ENCODE data around the gene S100A6.

The S100A6 gene

DNA sequence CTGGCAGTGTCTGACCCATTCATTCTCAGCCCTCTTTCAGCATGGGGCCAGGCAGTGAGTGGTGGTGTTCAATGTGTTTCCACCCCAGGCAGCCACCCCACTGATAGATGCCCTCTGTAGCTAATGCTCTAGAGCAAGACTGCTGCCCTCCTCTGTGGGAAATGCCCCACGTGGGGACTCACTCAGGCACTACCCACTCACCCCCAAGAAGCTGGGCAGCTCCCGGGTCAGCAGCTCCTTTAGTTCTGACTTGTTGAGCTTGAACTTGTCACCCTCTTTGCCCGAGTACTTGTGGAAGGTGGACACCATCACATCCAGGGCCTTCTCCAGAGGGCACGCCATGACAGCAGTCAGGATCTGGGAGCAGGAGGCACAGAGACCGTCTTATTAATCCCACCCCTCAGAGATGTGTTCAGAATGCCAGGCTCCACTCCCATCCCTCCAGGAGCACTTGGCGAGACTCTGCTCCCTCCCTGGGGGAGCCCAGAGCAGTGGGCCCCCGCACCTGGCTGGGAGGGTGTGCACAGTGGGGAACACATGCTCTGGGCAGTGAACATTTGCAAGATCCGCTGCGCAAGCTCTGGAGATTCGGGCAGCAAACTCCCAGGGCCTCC lies 8.8 kb upstream of the S100A6 start:
- no peak for FAIRE-seq

DNA sequence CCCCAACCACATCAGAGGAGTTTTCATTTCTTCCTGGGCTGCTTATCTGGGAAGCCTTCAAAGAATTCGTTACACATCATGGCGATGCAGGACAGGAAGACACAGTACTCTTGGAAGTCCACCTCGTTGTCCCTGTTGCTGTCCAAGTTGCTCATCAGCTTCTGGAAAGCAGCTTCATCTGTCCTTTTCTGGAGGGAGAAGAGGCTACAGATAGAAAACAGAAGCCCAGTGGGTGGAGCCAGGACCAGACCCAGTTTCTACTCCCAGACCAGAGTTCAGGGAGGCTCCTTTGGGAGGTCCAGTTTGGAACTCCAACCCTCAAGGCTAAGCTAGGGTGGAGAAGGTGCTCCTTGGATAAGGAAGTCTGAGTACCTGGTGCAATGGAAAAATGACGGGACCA lies 7.9 kb upstream of the S100A6 start:
- FAIRE-seq, result no peak

DNA sequence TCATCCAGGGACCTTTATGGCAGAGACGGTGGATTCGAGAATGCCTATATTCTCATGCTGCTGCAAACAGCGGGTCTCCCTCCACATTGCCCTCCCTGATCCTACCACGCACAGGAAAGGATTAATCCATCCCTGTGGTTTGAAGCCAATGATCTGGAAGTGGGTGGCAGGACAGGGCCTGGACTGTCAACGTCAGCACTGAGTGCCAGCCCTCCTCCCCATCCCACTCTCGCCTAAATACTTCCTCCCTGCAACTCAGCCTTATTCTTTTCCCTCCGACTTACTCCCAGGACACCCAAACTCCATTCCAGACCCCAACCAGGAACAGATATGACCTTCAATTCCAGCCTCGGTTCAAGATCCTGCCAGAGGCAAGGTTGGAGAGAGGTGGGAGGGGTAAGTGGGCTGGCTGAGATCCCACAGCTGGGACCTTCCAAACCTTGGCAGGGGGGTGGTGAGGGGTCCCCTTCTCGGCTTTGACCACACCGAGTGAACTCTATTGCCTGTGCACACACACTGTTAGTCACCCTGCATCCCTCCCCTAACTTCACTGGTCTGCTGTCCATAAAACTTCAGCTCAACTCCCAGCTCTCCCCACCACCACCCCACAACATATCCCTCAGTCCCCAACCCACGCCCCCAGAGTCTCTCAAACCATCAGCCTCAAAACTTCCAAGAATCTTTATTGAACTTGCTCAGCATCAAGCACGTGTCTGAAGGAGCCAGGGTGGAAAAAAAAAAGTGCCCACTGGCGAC lies 7.3 kb upstream of the S100A6 start:
- no peak for FAIRE-seq

DNA sequence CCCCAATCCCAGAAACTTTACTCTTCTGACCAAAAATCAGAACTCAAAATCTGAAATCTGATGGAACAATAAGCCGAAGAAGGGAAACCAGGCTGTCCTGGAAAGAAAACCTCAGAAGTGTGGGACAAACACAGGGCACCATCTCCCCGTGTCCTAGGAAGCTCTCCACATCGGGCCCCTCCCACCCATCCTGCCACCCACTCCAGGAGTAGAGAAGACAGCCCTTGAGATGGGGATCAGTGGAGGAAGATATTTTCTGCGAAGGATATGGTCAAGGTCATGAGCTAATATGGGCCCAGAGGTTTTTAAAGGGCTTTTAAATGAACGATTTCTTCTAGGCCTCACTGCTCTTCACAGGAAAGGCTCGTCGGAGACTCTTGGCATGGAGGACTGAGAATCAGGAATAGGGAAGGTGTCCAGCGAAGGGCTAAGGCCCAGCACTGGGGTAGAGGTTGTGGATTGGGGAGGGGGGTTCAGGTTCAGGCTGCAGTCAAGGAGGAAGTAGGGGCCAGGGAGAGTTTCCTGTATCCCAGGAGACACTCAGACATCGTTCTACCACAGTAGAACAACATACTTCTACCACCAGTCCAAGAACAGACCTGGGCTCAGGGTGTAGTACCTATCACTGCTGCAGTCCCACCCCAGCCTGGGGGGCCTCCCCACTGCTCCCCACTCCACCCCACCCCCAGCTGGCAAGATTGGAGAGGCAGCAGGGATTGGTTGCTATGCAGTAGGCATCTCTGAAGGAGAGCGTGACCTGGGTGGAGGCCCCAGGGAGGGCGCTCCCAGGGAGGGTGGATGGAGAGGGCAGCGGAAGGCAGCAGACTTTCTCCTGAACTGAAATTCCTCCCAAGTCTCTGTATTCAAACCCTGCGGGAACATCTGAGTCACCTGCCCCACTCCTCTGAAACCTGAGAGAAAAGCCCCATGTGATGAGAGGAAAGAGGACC lies 6.1 kb upstream of the S100A6 start:
- FAIRE-seq, result no peak

DNA sequence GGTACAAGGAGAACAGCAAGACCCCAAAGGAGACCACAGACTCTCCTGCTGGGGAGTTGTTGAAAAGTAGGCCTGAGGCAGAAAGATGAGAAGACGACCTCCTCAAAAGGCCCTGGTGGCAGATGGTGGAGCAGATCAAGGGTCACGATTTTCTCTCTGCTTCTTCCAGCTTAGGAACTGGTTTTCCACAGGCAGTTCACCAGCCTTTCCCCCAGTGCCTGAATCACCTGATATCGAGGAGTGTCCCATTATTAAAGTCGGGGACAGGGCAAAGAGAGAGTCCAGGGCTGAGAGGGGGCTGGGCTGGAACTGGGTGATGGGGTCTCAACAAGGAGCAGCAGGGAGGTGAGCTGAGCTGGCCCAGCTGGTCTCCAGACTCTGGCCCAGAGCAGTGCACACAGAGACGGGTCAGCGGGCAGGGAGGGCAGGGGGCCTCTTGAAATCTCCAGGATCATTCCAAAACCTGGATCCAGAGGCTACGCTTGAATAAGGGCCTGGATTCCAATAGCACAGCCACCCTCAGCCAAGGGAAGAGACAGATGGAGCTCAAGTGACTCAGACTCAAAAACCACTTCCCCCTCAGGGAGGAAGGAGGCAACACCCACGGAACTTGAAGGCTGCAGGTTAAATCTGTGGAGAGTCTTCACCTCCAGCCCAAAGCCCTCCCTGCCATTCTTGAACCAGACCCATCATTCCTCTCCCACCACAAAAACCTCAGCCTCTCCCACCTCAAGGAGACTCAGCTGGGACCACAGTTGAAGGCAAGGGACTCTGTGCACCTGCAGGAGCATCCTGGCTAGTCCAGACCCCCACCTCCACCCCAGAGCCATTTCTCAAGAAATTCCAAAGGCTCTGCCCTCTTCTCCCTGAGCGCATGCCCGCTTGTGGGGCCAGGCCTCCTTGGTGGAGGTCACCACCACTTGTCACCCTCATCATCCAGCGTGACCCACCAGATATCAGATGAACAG lies 4.9 kb upstream of the S100A6 start, which contains the start of gene S100A5:
TSS of gene S100A5 (minus strand) at position 541 of the 968 bp plus-strand sequence. CDS start 743 bp downstream, outside the sequence.
- no peak for FAIRE-seq

DNA sequence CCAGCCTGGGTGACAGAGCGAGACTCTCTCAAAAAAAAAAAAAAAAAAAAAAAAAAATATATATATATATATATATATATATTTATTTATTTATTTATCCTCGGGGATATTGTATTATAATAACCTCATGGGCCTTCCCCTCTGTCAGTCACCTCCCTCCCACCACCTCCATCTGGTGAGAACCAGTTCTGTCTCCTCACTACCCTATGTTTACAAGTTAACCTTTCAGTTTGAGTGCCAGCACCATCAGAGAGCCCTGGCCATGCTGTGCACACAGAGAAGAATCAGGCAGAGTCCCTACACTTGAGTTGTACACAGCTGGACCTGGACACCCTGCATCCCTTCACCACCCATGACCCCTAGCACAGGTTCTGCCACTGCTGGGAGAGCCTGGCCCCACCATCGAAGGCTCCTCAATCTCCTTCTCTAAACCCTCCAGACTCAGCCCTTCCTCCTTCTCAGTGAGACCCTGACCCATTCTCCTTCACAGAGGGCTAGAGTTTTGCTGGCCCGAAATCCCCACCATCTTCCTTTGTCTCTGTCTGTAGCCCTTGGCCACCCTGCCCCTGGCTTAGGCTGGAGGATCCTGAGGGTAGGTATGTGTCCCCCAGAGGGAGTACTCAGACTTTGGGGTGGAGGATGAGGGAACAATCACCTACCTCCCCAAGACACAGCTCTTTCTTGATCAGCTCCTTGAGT lies 3.8 kb upstream of the S100A6 start:
- no peak for FAIRE-seq

DNA sequence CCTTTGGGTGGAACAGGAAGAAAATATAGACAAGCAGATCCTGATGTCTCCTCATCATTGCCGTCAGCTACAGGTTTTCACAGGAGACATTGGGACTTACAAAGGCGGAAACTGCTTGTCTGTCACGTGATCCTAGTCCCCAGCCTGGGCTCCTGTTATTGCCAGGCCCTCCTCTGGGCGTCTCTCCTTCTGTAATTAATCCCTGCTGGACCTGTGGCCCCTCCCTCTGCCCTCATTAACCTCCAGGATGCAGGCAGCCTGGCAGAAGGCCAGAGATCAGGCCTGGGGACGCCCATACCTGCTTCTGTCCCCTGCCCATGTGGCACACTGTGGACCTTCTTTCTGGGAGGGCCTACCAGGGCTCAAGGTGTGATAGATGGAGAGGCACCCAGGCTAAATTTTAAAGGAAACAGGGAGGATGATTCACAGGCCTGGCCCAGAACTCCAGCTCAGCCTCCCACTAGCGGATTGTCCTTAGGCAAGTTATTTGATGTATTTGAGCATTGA lies 2.6 kb upstream of the S100A6 start:
- FAIRE-seq, result no peak

DNA sequence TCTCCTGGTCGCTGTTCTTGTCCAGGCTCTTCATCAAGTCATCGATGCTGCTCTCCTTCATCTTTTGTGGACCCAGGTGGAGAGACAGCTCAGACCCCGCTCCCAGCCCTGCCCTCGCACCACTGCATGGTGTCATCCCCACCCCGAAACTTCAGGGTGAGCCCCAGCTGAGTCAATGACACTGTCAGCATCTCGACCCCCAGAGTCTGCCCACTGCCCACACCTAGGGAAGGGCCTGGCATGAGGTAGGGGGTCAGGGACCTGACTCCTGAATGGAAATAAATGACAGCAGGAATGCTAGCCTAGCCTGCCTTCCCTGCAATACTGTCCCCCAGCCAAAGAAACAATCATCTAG lies 1.6 kb upstream of the S100A6 start:
- no peak for FAIRE-seq

DNA sequence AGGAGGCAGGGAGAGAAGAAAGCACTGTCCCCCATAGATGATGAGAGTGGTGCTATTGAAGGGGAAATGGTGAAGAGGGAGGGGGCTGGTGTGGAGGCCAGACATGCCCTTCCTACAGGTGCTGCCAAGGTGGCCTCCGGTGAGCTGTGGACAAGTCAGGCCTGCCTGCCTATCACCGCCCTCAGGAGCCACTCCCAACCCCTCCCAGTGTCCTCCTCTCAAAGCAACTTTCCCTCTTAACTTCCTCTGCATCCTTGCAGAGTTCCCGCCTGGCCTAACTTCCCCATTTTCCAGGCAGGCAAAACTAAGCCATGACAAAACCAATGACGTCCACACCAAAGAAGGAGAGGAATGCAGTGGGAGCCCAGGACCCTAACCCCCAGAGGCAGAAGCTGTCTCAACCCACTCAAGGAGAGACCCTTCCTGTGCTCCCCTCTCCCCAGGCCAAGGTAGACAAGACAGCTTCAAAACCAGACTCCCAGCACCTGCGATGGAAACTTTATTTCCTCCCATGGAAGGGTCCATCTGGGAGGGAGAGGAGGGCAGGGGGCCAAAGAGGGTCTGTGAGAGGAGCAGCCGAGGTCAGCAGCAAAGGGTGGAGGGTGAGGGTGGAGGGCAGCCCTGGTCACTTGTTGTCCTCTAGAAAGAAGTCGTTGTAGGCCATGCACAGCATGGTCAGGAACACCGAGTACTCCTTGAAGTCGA lies 1.0 kb upstream of the S100A6 start:
- FAIRE-seq, result no peak

DNA sequence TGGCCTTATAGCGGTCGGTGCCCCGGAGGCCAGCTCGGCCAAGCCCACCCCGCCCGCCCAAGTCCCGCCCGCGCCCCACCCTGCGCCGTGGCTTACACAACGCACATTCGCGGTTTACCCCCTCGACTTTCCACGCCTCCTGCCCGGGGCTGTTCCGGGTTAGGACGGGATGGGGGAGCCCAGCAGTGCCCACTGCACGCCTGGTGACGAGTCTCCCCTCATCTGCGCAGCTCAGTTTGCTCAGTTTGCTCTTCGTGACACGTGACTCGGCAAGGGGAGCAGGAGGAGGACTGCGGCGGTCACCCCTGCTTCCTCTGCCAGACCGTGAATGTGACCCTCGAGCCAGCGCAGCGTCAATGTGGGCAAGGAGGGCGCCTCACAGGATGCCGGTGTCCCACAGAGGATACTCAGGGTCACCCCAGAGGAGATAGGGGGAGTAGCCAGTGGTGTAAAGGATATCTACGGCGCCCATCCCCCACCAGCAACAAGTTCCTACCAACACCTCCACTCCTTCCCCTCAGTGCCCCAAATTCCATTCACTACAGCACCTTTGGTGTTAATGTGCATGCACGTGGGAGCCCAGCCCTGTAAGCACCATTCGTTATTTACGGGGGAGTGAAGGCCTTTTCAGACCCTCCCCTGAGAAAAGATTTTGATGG lies 350 bp upstream of the S100A6 start:
- no peak for FAIRE-seq

DNA sequence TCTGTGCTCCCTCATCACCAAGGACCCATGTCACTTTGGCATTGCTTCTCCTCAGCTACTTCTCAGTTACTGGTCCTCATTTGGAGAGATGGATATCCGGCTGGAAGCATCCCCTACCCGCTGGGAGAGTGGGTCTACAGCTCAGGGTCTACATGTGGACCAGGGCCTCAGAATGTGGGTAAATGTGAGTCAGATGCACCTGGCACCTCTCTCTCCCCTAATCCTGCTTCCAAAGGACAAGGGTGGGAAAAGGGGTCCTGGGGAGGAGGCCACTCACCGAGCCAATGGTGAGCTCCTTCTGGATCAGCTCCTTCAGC lies 908 bp downstream of the S100A6 start:
- no peak for FAIRE-seq

DNA sequence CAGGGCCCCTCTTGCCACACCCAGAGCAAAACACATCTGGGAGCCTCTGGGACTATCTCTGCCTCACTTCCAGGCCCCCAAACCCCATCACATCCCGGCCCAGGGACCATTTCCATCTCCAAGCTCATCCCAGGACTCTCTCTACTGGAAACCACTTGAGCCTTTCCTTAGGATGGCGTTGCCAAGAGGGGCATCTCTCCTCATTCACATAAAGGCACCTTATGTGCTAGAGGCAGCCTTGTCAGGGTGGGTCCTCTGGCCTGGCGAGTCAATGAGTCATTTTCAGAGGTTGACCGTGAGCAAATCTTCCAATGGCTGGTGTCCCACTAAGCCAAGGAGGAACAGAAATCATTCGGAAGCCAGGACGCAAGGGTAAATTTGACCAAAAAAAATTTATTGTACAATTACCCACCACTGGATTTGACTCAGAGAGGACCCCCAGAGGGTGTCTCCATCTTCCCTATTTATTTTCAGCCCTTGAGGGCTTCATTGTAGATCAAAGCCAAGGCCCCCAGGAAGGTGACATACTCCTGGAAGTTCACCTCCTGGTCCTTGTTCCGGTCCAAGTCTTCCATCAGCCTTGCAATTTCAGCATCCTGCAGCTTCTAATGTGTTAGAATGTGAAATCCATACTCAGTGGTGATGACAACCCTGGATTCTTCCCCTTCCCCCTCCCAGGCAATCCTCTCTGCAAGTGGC lies 1.4 kb downstream of the S100A6 start:
- no peak for FAIRE-seq

DNA sequence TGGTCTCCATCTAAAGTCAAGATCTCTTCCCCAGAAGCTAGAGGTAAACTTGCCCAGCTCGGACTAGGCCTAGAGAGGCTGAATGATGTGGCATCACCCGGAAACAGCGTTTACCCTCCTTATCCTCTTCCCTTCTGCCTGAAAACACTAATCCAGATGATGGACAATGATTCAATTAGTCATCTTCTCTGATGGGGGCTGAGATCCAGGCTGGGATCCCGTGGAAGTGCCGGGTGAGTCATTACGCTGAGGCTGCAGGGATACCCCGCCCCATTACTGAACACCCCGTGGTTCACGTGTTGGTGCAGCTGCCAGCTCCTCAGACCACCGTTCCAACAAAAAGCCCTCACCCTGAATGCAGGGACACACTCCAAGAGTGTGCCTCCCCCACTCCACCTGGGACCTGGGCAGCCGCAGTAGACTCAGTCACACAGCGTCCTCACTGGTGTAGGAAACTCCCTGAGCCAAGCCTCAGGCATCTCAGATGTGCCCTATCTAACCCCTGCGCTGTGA lies 2.0 kb downstream of the S100A6 start:
- no peak for FAIRE-seq

DNA sequence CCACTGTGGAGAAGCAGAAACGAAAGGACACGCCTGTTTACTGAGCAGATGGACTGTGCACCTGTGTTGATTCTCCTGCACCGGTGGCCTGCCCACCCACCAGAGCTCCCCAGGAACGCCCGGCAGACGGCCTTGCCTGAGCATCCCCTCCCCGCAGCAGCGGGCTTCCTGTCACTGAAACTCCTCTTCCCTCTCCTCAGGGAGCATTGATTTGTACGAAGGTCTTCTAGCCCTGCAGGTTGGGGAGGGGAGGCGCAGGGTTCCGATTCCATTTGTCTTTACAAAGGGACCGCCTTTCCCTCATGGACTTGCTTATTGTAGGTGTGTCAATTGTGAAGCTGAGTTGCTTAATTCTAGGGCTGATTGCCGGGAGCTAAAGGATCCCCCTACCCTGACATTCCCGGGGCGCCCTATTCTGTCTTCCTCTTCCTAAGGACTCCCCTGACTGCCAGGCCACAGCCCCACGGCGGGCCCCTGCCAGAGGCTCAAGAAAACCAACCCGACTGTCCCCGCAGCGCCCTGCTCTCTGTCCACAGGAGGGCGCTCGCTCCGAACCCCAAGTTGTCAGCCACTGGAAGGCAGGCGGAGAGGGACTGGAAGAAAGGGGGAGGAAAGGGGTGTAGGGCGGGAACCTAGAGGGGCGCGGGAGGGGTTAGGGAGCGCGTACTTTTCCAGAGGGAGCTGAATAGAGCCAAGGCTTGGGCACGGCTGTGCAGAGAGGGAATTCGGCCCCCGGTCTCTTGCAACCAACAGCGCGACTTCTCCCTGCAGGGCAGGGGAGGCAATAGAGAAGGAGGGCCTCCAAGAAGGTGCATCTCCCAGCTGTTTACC lies 2.8 kb downstream of the S100A6 start:
- no peak for FAIRE-seq

DNA sequence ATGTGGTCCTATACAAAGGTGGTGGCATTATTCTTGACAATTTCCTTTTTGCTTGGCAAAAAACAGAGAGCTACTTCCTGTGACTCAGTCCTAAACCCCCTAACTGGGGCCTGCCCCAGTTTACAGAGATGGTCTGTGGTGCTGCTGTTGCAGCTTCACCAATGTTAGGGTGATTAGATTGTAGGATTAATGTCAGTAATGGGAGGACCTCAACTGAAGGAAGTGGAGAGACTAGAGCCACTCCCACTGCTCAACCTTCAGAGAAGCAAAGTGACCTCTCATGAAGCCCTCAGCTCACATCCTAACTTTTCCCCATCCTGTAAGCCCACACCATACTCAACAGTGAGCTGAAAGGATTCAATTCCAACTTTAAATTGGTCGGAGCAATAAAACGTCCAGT lies 3.6 kb downstream of the S100A6 start:
- FAIRE-seq, result no peak

DNA sequence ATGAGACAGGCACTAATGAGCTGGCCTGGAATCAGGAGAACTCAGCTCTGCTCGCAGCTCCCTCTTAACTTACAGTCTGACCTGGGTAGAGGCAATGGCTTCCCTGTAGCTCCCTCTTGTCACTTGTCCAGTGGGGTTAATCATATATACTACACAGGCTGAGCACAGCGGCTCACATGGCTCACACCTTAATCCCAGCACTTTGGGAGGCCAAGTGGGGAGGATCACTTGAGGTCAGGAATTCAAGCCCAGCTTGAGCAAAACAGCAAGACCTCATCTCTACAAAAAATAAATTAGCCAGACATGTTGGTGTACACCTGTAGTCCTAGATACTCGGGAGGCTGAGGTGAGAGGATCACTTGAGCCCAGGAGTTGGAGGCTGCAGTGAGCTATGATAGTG lies 4.2 kb downstream of the S100A6 start:
- FAIRE-seq, result no peak

DNA sequence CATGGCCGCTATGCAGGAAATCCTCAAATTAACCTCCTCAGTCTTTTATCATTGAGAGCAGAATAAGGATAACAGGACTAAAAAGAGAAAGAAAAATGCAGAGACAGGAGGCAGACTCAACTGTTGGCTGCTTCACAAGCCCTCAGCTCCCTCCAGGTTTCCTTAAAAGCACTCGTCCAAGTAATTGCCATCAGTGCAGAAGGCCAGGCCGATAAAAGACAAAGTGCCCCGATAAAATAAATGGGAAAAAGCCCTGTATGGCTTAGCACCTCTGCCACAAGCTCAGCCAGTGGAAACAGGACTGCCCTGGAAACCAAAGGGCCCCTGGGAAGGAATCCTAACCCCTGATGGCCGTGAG lies 8.1 kb downstream of the S100A6 start:
- no peak for FAIRE-seq

DNA sequence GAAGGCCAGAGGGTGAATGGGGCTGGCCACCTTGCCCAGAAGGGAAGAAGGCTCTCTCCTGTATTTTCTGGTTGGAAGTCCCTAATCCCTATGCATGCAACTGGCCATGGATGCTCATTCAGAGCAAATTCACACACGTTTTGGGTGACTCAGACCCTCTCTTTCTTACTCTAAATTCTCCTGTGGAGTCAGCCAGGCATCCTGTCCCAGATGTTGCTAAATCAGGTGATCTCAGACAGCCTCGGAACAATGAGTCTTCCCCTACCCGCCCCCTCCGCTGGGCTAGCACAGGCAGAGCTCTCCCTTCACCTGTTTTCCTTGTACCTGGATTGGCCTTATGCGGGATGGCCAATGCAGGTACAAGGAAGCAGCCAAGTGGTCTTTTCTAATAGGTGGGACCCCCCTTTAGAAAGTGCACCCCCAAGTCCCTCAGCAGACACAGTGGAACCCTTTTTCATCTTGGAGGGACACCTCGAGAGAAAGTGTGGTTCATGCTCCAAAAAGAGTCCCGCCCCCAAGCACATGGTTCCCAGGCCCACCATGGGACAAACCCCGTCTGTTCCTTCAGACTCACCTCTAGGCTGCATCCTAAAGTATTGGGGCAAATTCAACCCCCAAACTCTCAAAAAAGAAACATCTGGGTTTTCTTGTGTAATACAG lies 8.6 kb downstream of the S100A6 start:
- no peak for FAIRE-seq
